Measurements from ENCODE around the gene GALNT8.

The GALNT8 gene

GRCh38 chr12:4725057-4725456 is 4.9 kb downstream of the GALNT8 start:
- TF ChIP-seq CTCF (IDR thresholded peaks at IDR 0.05), result no peak

- no peak for TF ChIP-seq CTCF (IDR thresholded peaks at IDR 0.05)
Measured at GRCh38 chr12:4734625-4735340, 14.6 kb downstream of the GALNT8 start.

GRCh38 chr12:4736091-4736490 is 15.9 kb downstream of the GALNT8 start:
- TF ChIP-seq CTCF (IDR thresholded peaks at IDR 0.05), result no peak

GRCh38 chr12:4738541-4738940 is 18.3 kb downstream of the GALNT8 start:
- no peak for TF ChIP-seq CTCF (IDR thresholded peaks at IDR 0.05)

- no peak for TF ChIP-seq CTCF (IDR thresholded peaks at IDR 0.05)
Measured at GRCh38 chr12:4742416-4742970, 22.3 kb downstream of the GALNT8 start.

GRCh38 chr12:4743046-4743445 is 22.8 kb downstream of the GALNT8 start:
- no peak for TF ChIP-seq CTCF (IDR thresholded peaks at IDR 0.05)

GRCh38 chr12:4744709-4745108 is 24.5 kb downstream of the GALNT8 start:
- TF ChIP-seq CTCF (IDR thresholded peaks at IDR 0.05), result no peak

Data from LNCAP (cell line).